Testis (tissue), 2 donors: ENCODE results near the gene GFPT2.

Source experiments
- POLR2A ChIP-seq: fragments of 450-650 bp; IDR thresholded peaks from one replicate; pipeline ENCODE4 v1.6.1; 2017; ENCODE audit warnings: antibody characterized with exemption, mild to moderate bottlenecking, moderate library complexity
- TF ChIP-seq, protein P1 (sequence below), 3 experiments: fragments of 450-650 bp in 2 of 3; fragments of 200-600 bp in 1 of 3; sonication (generic) in 1 of 3; IDR thresholded peaks; one replicate each; pipeline ENCODE4 v1.5.1; 2016 to 2019; ENCODE audit warnings: antibody characterized with exemption in 3 of 3, mild to moderate bottlenecking in 2 of 3, moderate library complexity in 1 of 3

DNA sequence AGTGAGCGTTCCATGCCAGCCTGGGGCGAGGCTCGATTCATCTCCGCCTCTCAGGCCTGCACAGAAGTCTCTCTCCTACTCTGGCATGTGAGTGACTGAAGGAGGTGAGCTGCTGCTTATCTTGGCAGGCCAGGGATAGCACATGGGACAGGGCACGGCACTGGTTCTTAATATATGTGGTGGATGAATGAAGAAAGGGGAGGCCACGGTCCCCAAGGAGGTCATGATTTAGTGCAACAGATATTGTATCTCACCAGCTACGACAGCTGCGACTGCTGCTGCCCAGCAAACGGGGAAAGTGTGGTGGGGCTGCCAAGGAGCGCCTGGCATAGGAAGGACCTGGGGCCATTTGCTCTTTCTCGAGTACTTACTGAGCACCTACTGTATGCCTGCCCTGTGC lies 41.9 kb downstream of the GFPT2 start:
- TF ChIP-seq, protein P1, sequence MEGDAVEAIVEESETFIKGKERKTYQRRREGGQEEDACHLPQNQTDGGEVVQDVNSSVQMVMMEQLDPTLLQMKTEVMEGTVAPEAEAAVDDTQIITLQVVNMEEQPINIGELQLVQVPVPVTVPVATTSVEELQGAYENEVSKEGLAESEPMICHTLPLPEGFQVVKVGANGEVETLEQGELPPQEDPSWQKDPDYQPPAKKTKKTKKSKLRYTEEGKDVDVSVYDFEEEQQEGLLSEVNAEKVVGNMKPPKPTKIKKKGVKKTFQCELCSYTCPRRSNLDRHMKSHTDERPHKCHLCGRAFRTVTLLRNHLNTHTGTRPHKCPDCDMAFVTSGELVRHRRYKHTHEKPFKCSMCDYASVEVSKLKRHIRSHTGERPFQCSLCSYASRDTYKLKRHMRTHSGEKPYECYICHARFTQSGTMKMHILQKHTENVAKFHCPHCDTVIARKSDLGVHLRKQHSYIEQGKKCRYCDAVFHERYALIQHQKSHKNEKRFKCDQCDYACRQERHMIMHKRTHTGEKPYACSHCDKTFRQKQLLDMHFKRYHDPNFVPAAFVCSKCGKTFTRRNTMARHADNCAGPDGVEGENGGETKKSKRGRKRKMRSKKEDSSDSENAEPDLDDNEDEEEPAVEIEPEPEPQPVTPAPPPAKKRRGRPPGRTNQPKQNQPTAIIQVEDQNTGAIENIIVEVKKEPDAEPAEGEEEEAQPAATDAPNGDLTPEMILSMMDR (IDR thresholded peaks at IDR 0.05), result no peak
- TF ChIP-seq POLR2A, result no peak
